ENCODE data around the gene NEU1. TPM values are rescaled to one million over a fixed set of nuclear protein-coding genes. Genes with fewer than 3 reads are reported as not detected.
"Not testable (repeated sequence)": the region's sequence is repeated elsewhere in the genome, so short reads cannot be mapped to it uniquely, and the experiment has no call there.

Gene NEU1
- total RNA-seq, 2 donors from 2014 or later, result 26.8 to 31.8 TPM

DNA sequence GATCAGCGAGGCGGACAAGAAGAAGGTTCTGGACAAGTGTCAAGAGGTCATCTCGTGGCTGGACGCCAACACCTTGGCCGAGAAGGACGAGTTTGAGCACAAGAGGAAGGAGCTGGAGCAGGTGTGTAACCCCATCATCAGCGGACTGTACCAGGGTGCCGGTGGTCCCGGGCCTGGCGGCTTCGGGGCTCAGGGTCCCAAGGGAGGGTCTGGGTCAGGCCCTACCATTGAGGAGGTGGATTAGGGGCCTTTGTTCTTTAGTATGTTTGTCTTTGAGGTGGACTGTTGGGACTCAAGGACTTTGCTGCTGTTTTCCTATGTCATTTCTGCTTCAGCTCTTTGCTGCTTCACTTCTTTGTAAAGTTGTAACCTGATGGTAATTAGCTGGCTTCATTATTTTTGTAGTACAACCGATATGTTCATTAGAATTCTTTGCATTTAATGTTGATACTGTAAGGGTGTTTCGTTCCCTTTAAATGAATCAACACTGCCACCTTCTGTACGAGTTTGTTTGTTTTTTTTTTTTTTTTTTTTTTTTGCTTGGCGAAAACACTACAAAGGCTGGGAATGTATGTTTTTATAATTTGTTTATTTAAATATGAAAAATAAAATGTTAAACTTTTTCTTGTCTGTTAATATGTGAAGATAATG lies 32.9 kb downstream of the NEU1 start:
- DNase-seq (no peak), ATAC-seq (no peak)
- intact Hi-C loops (cut with DNase I), result loop anchor here (5.0 to 10.0 kb wide), 4 partner anchors 52 to 147 kb away; partner anchors contain the start of genes LY6G5C (in 2 of the 2), CLIC1 (in 1 of the 2) and VWA7 (in 1 of the 2)

DNA sequence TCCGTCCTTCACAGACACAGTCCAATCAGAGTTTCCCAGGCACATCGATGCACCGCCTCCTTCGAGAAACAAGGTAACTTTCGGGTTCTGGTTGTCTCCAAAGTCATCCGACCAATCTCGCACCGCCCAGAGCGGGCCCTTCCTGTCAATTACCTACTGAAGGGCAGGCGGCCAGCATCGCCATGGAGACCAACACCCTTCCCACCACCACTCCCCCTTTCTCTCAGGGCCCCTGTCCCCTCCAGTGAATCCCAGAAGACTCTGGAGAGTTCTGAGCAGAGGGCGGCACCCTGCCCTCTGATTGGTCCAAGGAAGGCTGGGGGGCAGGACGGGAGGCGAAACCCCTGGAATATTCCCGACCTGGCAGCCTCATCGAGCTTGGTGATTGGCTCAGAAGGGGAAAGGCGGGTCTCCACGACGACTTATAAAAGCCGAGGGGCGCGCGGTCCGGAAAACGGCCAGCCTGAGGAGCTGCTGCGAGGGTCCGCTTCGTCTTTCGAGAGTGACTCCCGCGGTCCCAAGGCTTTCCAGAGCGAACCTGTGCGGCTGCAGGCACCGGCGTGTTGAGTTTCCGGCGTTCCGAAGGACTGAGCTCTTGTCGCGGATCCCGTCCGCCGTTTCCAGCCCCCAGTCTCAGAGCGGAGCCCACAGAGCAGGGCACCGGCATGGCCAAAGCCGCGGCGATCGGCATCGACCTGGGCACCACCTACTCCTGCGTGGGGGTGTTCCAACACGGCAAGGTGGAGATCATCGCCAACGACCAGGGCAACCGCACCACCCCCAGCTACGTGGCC lies 35.1 kb downstream of the NEU1 start, which contains the start of gene HSPA1B:
Gene HSPA1B (plus strand): TSS at position 453 of the 794 bp plus-strand sequence. CDS start 213 bp downstream, at position 666.
- peak; percentile 99 for DNase-seq
- intact Hi-C loops (cut with DNase I), result no loop called here
- peak; percentile 93 to 96 for ATAC-seq

DNA sequence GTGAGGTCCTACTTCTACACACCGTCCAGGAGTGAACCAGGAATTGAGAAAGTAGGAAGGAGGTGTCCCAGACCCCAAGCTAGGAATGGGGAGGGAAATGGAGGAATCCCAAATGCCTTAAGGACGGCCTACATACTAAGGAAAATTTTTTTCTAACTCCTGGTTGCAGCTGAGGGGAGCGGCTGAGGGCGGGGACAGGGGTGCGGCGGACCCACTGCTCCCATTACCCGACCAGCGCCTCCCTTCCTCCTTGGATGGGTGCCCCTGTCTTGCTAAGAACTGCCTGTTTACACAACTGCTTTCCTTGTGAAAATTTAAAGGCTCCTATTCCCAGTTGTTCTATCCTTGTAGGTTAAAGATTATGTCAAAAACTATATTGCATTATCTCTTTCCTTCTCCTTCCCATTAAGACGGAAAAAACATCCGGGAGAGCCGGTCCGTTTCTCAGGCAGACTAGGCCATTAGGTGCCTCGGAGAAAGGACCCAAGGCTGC lies 35.8 kb downstream of the NEU1 start:
- peak; percentile 41 to 64 for ATAC-seq
- intact Hi-C loops (cut with DNase I), result no loop called here
- peak; percentile 90 for DNase-seq

DNA sequence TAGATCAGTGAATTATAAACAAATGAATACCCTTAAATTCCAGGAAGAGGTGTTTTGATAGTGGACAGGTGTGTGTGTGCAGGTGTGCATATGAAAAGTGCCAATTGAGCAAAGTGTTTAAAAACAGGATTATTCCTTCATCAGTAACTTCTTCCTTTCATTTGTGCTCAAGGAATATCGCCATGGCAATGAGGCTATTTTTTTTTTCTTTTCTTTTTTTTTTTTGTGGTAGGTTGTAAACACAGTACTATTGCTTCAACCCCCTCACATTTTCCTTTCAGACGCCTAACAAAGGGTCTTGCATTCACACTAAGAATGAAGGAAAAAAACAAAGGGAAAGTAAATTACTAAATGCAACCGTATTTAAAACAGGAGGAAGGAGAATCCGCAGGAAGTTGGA lies 37.1 kb downstream of the NEU1 start:
- no peak for ATAC-seq
- no peak for DNase-seq
- intact Hi-C loops (cut with DNase I), result no loop called here

GRCh38 chr6:31823592-31824196 lies 38.9 kb downstream of the NEU1 start:
- intact Hi-C loops (cut with DNase I); DNase-seq: not testable (repeated sequence)

DNA sequence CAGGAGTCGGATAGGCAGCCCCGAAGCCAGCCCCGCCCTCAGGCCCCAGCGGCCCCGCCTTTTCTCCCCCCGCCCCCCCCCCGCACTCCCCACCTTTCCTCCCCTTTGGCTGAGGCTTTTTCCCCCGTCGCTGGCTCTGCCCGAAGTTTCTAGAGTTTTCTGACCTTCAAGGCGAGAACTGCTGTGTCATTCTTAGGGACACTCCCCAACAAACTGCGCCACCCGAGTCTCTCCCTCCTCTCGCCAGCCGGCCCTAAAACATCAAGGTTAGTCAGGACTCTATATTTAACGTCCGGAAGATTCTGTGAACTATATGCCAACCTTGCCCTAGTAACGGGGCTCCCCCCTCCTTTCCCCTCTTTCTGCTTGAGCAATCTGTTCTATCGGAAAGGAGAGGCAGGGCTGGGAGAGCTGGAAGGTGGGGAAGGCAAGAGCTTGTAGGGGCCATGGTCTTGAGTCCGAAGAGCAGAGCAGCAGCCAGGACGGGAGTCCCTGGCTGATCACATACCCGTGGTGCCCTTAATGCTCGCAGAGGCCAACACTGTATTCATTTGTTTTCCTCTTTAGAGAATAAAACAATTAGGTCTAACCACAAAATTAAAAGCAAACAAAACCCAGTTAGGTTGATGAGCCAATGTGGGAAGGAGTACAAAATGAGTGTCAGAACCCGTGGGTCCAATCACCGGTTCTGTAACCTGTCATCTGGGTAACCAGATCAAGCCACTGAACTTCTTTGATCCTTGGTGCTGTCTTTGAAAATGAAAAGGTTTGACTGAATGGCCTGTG lies 40.4 kb downstream of the NEU1 start:
- peak; percentile 69 to 72 for ATAC-seq
- intact Hi-C loops (cut with DNase I), result no loop called here
- DNase-seq, result peak; percentile 87

More at GRCh38 chr6:31823592-31824196, 38.9 kb downstream of the NEU1 start:
- not testable (repeated sequence) for ATAC-seq

DNA sequence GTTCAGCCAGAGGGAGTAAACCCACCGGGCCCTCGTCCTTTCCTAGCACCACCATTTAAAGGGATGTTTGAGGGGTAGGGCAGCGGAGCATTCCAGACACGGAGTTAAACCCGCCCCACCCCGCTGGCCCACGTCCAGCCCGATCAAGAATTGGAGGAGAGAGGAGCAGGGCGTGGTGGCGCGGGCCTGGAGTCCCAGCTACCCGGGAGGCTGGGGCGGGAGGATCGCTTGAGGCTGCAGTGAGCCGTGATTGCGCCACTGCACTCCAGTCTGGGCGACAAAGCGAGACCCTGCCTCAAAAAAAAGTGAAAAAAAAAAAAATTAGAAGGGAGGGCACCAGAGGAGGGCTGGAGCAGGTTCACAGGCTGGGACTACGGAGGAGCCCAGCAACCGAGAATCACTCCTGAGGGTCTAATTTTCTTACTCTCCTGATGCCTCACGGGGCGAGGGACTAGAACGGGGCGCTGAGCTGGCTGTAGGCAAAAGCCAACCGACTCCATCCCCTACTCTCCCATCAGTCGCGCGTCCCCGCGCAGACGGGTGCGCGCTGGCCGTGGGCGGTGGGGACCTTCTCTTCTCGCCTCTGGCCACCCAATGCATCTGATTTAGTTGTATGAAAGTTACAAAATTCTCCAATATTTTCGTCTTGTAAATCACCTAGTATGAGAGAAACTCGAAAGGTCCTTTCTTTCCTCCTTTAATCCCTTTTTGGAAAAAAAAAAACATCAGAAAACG lies 41.2 kb downstream of the NEU1 start:
- intact Hi-C loops (cut with DNase I), result no loop called here
- DNase-seq (peak; percentile 84), ATAC-seq (peak; percentile 62 to 65)

DNA sequence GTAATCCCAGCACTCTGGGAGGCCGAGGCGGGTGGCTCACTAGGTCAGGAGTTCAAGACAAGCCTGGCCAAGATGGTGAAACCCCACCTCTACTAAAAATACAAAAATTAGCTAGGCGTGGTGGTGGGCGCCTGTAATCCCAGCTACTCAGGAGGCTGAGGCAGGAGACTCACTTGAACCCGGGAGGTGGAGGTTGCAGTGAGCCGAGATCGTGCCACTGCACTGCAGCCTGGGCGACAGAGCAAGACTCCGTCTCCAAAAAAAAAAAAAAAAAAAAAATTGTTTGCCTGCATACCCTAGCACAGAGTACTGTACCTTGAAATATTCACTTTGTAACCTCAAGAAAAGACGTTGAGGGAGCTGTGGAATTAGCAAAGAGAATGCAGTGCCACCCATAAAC lies 42.2 kb downstream of the NEU1 start:
- DNase-seq; ATAC-seq; intact Hi-C loops (cut with DNase I): not testable (repeated sequence)

DNA sequence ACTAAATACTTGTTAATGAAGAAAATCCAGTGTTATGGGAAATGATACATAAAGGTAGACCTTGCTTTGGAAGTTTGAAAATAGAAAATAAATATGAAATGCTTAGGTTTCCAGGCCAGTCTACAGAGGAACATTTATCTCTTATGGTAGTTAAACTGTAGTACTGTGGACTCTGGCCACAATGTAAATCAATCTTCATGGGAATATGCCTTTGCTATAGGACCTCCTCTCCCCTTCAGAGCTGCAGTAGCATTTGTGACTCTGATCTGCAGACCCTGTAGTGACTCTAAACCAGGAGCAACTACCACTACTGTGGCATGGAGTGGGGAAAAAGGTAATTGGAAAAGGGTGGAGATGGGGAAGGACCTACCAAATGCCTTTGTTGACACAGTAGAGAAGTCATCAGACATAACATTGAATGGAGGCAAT lies 42.7 kb downstream of the NEU1 start:
- intact Hi-C loops (cut with DNase I), result no loop called here
- ATAC-seq, result no peak

DNA sequence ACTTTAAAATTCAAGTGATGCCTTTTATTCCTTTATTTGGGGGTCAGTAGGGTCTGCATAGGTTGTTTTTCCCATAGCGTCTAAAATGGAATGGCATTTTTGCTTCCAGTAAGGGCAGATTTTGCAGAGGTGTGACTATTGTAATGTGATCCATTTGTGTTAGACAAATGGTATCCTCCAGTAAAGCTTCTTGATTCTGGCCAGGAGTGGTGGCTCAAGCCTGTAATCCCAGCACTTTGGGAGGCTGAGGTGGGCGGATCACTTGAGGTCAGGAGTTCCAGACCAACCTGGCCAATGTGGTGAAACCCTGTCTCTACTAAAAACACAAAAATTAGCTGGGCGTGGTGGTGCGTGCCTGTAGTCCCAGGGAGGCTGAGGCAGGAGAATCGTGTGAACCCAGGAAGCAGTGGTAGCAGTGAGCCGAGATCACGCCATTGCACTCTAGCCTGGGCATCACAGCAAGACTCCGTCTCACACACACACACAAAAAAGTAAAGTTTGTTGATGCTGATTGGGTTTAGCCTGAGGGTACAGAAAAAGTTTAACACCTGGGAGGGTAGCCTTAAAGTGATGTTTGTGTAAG lies 44.6 kb downstream of the NEU1 start:
- intact Hi-C loops (cut with DNase I); DNase-seq; ATAC-seq: not testable (repeated sequence)

More for the DNA sequence above, 42.7 kb downstream of the NEU1 start:
- no peak for DNase-seq

DNA sequence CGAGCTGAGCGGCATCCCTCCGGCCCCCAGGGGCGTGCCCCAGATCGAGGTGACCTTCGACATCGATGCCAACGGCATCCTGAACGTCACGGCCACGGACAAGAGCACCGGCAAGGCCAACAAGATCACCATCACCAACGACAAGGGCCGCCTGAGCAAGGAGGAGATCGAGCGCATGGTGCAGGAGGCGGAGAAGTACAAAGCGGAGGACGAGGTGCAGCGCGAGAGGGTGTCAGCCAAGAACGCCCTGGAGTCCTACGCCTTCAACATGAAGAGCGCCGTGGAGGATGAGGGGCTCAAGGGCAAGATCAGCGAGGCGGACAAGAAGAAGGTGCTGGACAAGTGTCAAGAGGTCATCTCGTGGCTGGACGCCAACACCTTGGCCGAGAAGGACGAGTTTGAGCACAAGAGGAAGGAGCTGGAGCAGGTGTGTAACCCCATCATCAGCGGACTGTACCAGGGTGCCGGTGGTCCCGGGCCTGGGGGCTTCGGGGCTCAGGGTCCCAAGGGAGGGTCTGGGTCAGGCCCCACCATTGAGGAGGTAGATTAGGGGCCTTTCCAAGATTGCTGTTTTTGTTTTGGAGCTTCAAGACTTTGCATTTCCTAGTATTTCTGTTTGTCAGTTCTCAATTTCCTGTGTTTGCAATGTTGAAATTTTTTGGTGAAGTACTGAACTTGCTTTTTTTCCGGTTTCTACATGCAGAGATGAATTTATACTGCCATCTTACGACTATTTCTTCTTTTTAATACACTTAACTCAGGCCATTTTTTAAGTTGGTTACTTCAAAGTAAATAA lies 45.3 kb downstream of the NEU1 start:
- DNase-seq; intact Hi-C loops (cut with DNase I): not testable (repeated sequence)

DNA sequence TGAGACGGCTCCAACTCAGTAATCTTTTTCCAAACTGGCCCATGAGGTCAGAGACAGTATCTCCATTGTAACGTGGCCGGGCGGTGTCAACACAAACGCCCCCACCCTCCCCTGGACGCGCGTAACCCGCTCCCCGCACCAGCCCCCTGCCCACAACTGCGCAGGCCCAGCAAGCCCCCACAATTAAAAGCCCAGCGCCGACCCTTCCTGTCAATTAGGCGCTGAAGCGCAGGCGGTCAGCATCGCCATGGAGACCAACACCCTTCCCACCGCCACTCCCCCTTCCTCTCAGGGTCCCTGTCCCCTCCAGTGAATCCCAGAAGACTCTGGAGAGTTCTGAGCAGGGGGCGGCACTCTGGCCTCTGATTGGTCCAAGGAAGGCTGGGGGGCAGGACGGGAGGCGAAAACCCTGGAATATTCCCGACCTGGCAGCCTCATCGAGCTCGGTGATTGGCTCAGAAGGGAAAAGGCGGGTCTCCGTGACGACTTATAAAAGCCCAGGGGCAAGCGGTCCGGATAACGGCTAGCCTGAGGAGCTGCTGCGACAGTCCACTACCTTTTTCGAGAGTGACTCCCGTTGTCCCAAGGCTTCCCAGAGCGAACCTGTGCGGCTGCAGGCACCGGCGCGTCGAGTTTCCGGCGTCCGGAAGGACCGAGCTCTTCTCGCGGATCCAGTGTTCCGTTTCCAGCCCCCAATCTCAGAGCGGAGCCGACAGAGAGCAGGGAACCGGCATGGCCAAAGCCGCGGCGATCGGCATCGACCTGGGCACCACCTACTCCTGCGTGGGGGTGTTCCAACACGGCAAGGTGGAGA lies 47.4 kb downstream of the NEU1 start, which contains the start of the genes HSPA1A and HSPA1L:
Gene HSPA1A (plus strand): TSS at position 519 of the 814 bp plus-strand sequence. CDS start 214 bp downstream, at position 733.
Gene HSPA1L (minus strand): TSS at position 259 of the 814 bp plus-strand sequence. CDS start 3,311 bp downstream, outside the sequence.
- intact Hi-C loops (cut with DNase I), result no loop called here

More for the DNA sequence above, 45.3 kb downstream of the NEU1 start:
- not testable (repeated sequence) for ATAC-seq

DNA sequence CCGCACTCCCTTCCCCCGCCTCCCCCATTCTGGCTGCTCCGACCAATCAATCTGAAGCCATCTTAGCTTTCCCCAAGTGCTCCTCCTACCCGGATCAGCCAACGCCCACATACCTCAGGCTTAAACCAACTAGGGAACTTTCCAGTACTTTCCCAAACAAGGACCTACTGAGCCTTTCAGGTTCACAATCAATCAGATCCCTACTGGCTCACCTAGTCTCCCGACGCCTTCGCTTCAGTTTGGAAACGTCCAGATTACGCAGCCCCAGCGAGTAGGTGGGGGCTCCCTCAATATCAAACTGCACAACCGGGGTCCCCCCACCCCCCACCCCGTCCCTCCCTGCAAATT lies 48.0 kb downstream of the NEU1 start:
- intact Hi-C loops (cut with DNase I), result no loop called here
- ATAC-seq, result peak; percentile 86 to 90
- DNase-seq, result peak; percentile 96

More for the DNA sequence above, 47.4 kb downstream of the NEU1 start, which contains the start of the genes HSPA1A and HSPA1L:
- peak; percentile 96 for DNase-seq
- ATAC-seq, result peak; percentile 90 to 92

- no peak for DNase-seq
- intact Hi-C loops (cut with DNase I), result no loop called here
- ATAC-seq, result no peak
These were observed 49.2 kb downstream of the NEU1 start for GRCh38 chr6:31813465-31813849.

- DNase-seq, result no peak
- intact Hi-C loops (cut with DNase I), result no loop called here
- ATAC-seq, result no peak
These were observed 51.0 kb downstream of the NEU1 start for GRCh38 chr6:31811645-31812044.

- intact Hi-C loops (cut with DNase I); DNase-seq; ATAC-seq: not testable (repeated sequence)
These were observed 54.0 kb downstream of the NEU1 start for GRCh38 chr6:31808599-31808998.
